ENCODE data around the gene TNPO1.

GRCh38 chr5:72815580-72816283 lies 729 bp upstream of the TNPO1 start:
- TF ChIP-seq MXI1 (IDR thresholded peaks at IDR 0.05; ENCODE audit: low read depth, low read length) = no peak
- TF ChIP-seq BCL11A (IDR thresholded peaks at IDR 0.05; ENCODE audit: low read depth, low read length) = no peak
- no peak for TF ChIP-seq CTCF (IDR thresholded peaks at IDR 0.05 in 2 of 3, conservative IDR thresholded peaks at IDR 0.05 in 1 of 3; ENCODE audit: control insufficient read depth in 2 of 3, extremely low read depth in 1 of 3, insufficient read depth in 1 of 3, low read depth in 3 of 3, low read length in 3 of 3)
- TF ChIP-seq ZNF217 (IDR thresholded peaks at IDR 0.05) = no peak
- TF ChIP-seq REST (IDR thresholded peaks at IDR 0.05; ENCODE audit: low read depth, low read length) = no peak
- no peak for TF ChIP-seq RB1 (IDR thresholded peaks at IDR 0.05; ENCODE audit: borderline replicate concordance)

Data from GM12878 (cell line).